ENCODE data around the gene GTF3C5. TPM values are rescaled to one million over a fixed set of nuclear protein-coding genes. Genes with fewer than 3 reads are reported as not detected.
"Not testable (repeated sequence)": the region's sequence is repeated elsewhere in the genome, so short reads cannot be mapped to it uniquely, and the experiment has no call there.

GTF3C5 gene
- total RNA-seq, 1 experiment from 2014 or later, result 60.7 TPM

GRCh38 chr9:133080161-133080560 is 49.4 kb downstream of the GTF3C5 start:
- no peaks in the 10 kb centered on the region for H3K27me3 ChIP-seq (replicated peaks)
- peaks cover 16% of the 10 kb centered on the region for H3K4me1 ChIP-seq (replicated peaks)
- H3K4me3 ChIP-seq, result no peak overlapping the region
- no peaks in the 10 kb centered on the region for H3K9me3 ChIP-seq (replicated peaks)
- H3K36me3 ChIP-seq, result no peaks in the 10 kb centered on the region
- no peak overlapping the region for H3K27ac ChIP-seq
- no peak for DNase-seq (ENCODE audit: low read depth in 1 of 2, low spot score in 2 of 2)

GRCh38 chr9:133080786-133081779 is 50.3 kb downstream of the GTF3C5 start:
- not testable (repeated sequence) for H3K4me3 ChIP-seq; H3K9me3 ChIP-seq (replicated peaks); H3K27ac ChIP-seq; H3K27me3 ChIP-seq (replicated peaks); H3K36me3 ChIP-seq; DNase-seq (ENCODE audit: low read depth in 1 of 2, low spot score in 2 of 2); H3K4me1 ChIP-seq (replicated peaks)

DNA sequence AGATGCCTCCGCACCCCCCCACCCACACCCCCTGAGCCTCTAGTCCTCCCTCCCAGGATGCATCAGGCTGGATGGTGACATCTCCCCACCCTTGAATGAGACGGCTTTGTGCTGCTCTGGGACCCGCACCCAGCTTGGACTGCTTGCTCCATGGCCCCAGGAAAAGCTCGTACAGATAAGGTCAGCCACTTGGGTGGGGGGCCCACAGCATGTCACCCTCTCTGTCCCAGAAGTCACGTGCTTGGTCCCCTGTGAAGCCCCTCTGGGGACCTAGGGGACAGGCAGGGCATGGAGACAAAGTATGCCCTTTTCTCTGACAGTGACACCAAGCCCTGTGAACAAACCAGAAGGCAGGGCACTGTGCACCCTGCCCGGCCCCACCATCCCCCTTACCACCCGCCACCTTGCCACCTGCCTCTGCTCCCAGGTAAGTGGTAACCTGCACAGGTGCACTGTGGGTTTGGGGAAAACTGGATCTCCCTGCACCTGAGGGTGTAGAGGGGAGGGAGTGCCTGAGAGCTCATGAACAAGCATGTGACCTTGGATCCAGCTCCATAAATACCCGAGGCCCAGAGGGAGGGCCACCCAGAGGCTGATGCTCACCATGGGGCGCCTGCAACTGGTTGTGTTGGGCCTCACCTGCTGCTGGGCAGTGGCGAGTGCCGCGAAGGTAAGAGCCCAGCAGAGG is 51.3 kb downstream of the GTF3C5 start:
- DNase-seq (ENCODE audit: low read depth in 1 of 2, low spot score in 2 of 2); H3K4me1 ChIP-seq (replicated peaks); H3K27ac ChIP-seq; H3K4me3 ChIP-seq; H3K36me3 ChIP-seq; H3K27me3 ChIP-seq (replicated peaks); H3K9me3 ChIP-seq (replicated peaks): not testable (repeated sequence)

GRCh38 chr9:133083688-133084087 is 52.9 kb downstream of the GTF3C5 start:
- not testable (repeated sequence) for H3K36me3 ChIP-seq; DNase-seq (ENCODE audit: low read depth in 1 of 2, low spot score in 2 of 2); H3K27ac ChIP-seq; H3K9me3 ChIP-seq (replicated peaks); H3K4me1 ChIP-seq (replicated peaks); H3K27me3 ChIP-seq (replicated peaks); H3K4me3 ChIP-seq

DNA sequence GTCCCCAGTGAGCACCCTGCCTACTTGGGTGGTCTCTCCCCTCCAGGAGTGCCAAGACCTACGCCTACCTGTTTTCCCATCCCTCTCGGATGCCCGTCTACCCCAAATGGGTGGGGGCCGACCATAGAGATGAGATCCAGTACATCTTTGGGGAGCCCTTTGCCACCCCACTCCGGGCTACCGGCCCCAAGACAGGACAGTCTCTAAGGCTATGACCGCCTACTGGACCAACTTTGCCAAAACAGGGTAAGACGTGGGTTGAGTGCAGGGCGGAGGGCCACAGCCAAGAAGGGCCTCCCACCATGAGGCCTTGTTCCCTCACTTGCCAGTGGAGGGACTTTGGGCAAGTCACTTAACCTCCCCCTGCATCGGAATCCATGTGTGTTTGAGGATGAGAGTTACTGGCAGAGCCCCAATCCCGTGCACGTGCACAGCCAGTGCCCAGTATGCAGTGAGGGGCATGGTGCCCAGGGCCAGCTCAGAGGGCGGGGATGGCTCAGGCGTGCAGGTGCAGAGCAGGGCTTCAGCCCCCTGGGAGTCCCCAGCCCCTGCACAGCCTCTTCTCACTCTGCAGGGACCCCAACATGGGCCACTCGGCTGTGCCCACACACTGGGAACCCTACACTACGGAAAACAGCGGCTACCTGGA is 55.5 kb downstream of the GTF3C5 start:
- not testable (repeated sequence) for DNase-seq (ENCODE audit: low read depth in 1 of 2, low spot score in 2 of 2); H3K4me1 ChIP-seq (replicated peaks); H3K36me3 ChIP-seq; H3K4me3 ChIP-seq; H3K27ac ChIP-seq; H3K27me3 ChIP-seq (replicated peaks); H3K9me3 ChIP-seq (replicated peaks)

GRCh38 chr9:133086894-133087293 is 56.1 kb downstream of the GTF3C5 start:
- no peaks in the 10 kb centered on the region for H3K4me1 ChIP-seq (replicated peaks)
- no peak overlapping the region for H3K27ac ChIP-seq
- no peaks in the 10 kb centered on the region for H3K9me3 ChIP-seq (replicated peaks)
- H3K27me3 ChIP-seq (replicated peaks), result no peaks in the 10 kb centered on the region
- no peak overlapping the region for H3K4me3 ChIP-seq
- DNase-seq (ENCODE audit: low read depth in 1 of 2, low spot score in 2 of 2), result no peak
- H3K36me3 ChIP-seq, result no peaks in the 10 kb centered on the region

- Histone ChIP-seq H3K36me3 (no peaks in the 10 kb centered on the region), H3K4me3 (no peak overlapping the region), H3K4me1 (replicated peaks) (no peaks in the 10 kb centered on the region), H3K27ac (no peak overlapping the region), H3K27me3 (replicated peaks) (no peaks in the 10 kb centered on the region), H3K9me3 (replicated peaks) (no peaks in the 10 kb centered on the region)
- DNase-seq (ENCODE audit: low read depth in 1 of 2, low spot score in 2 of 2), result no peak
Measured at GRCh38 chr9:133087429-133088145, 56.8 kb downstream of the GTF3C5 start.

DNA sequence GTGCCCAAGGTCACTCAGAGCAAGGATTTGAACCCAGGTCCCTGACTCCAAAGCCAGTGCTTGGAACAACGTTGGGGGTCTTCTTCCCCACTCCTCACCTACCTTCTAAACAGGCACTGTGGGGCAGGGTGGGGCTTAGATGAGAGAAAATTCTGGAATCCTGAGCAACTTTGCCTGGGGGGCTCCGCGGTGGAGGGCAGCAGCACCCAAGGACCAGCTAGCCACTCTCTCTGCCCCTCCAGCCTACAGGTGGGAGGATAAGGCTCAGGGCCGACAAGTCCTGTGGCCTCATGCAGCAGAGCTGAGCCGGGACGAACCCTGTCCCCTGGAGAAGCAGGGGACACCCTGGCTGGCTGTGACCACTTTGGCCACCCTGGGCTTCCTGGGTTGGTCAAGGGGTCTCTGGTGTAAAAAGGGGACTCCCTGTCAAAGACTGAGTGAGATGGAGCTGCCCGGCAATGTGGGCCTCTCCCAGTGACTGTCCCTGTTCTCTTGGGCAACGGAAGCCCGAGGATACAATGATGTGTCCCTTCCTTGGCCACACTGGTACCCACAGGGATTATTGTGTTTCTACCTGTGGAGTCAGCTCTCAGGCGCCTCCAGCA is 57.5 kb downstream of the GTF3C5 start:
- Histone ChIP-seq H3K4me1 (replicated peaks) (no peaks in the 10 kb centered on the region), H3K27me3 (replicated peaks) (no peaks in the 10 kb centered on the region), H3K27ac (no peak overlapping the region), H3K4me3 (no peak overlapping the region), H3K36me3 (no peaks in the 10 kb centered on the region), H3K9me3 (replicated peaks) (no peaks in the 10 kb centered on the region)
- DNase-seq (ENCODE audit: low read depth in 1 of 2, low spot score in 2 of 2), result no peak

- Histone ChIP-seq H3K4me3 (no peak overlapping the region), H3K36me3 (no peaks in the 10 kb centered on the region), H3K4me1 (replicated peaks) (no peaks in the 10 kb centered on the region), H3K9me3 (replicated peaks) (no peaks in the 10 kb centered on the region), H3K27me3 (replicated peaks) (no peaks in the 10 kb centered on the region), H3K27ac (no peak overlapping the region)
- DNase-seq (ENCODE audit: low read depth in 1 of 2, low spot score in 2 of 2), result no peak
Measured at GRCh38 chr9:133088756-133089155, 58.0 kb downstream of the GTF3C5 start.

GRCh38 chr9:133089271-133089671 is 58.5 kb downstream of the GTF3C5 start:
- no peak overlapping the region for H3K4me3 ChIP-seq
- no peaks in the 10 kb centered on the region for H3K9me3 ChIP-seq (replicated peaks)
- no peak overlapping the region for H3K27ac ChIP-seq
- no peak for DNase-seq (ENCODE audit: low read depth in 1 of 2, low spot score in 2 of 2)
- H3K4me1 ChIP-seq (replicated peaks), result no peaks in the 10 kb centered on the region
- H3K36me3 ChIP-seq, result no peaks in the 10 kb centered on the region
- no peaks in the 10 kb centered on the region for H3K27me3 ChIP-seq (replicated peaks)

GRCh38 chr9:133090187-133090586 is 59.4 kb downstream of the GTF3C5 start:
- H3K9me3 ChIP-seq (replicated peaks), result no peaks in the 10 kb centered on the region
- DNase-seq (ENCODE audit: low read depth in 1 of 2, low spot score in 2 of 2), result no peak
- H3K4me1 ChIP-seq (replicated peaks), result no peaks in the 10 kb centered on the region
- no peaks in the 10 kb centered on the region for H3K36me3 ChIP-seq
- H3K4me3 ChIP-seq, result no peak overlapping the region
- H3K27me3 ChIP-seq (replicated peaks), result no peaks in the 10 kb centered on the region
- H3K27ac ChIP-seq, result no peak overlapping the region

GRCh38 chr9:133090752-133091385 is 60.1 kb downstream of the GTF3C5 start:
- DNase-seq (ENCODE audit: low read depth in 1 of 2, low spot score in 2 of 2), result no peak
- Histone ChIP-seq H3K36me3 (no peaks in the 10 kb centered on the region), H3K9me3 (replicated peaks) (no peaks in the 10 kb centered on the region)

DNA sequence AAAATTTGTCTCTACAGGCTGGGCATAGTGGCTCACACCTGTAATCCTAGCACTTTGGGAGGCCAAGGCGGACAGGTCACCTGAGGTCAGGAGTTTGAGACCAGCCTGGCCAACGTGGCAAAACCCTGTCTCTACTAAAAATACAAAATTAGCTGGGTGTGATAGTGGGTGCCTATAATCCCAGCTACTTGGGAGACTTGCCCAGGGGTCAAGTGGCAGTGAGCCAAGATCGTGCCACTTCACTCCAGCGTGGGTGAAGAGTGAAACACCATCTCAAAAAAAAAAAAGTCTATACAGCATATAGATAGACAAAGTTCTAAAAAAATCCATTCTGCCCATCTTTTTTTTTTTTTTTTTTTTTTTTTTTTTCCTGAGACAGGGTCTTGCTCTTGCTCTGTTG is 63.6 kb downstream of the GTF3C5 start:
- H3K9me3 ChIP-seq (replicated peaks); DNase-seq (ENCODE audit: low read depth in 1 of 2, low spot score in 2 of 2); H3K4me1 ChIP-seq (replicated peaks); H3K4me3 ChIP-seq; H3K27me3 ChIP-seq (replicated peaks); H3K36me3 ChIP-seq; H3K27ac ChIP-seq: not testable (repeated sequence)

More at GRCh38 chr9:133090752-133091385, 60.1 kb downstream of the GTF3C5 start:
- no peaks in the 10 kb centered on the region for H3K4me1 ChIP-seq (replicated peaks)
- no peaks in the 10 kb centered on the region for H3K27me3 ChIP-seq (replicated peaks)
- H3K4me3 ChIP-seq, result no peak overlapping the region
- H3K27ac ChIP-seq, result no peak overlapping the region

Data from SJSA1 (cell line).